Panc1 (cell line): ENCODE measurements around the gene AGBL1. TPM values are rescaled to one million over a fixed set of nuclear protein-coding genes. Genes with fewer than 3 reads are reported as not detected.

Experiments used
- ATAC-seq: fragments of 200-7000 bp; cut with Tn5 transposase; 2 replicates; pipeline ENCODE4 v1.9.1; 2020; ENCODE audit warnings: mild to moderate bottlenecking, moderate library complexity
- BruUV-seq: library from RNA; stranded (reverse); fragments of 400-500 nt; replicated peaks from 2 replicates; lab custom pipeline; 2021; lab: Mats Ljungman, UMichigan
- CTCF ChIA-PET: fragments of 300-600 bp; sonication (Branson Sonifier 250); formaldehyde crosslinking; loops from one replicate; lab custom pipeline; 2022; ENCODE audit warnings: antibody characterized with exemption; lab: Charles Lee
- POLR2A ChIA-PET: fragments of 300-600 bp; sonication (Branson Sonifier 250); formaldehyde crosslinking; loops from one replicate; lab custom pipeline; 2022; ENCODE audit warnings: antibody characterized with exemption; lab: Charles Lee
- DNase-seq: peaks from one replicate; pipeline ENCODE4 v3.0.0-alpha.2; 2010; ENCODE audit warnings: low read depth, low spot score
- H3K27ac ChIP-seq: 2 replicates; pipeline ENCODE4 v1.5.1; 2011; ENCODE audit warnings: mild to moderate bottlenecking, low read length, inconsistent platforms
- H3K27me3 ChIP-seq: fragments of 200-500 bp; sonication (Bioruptor generic); 2 replicates; pipeline ENCODE4 v1.6.0; 2014; ENCODE audit warnings: low read length, inconsistent platforms; ENCODE audit not compliant: control insufficient read depth, insufficient read depth
- H3K36me3 ChIP-seq: fragments of 200-500 bp; sonication (Bioruptor generic); 2 replicates; pipeline ENCODE4 v1.5.1; 2014; ENCODE audit warnings: inconsistent platforms, mild to moderate bottlenecking, low read length, moderate library complexity; ENCODE audit not compliant: control insufficient read depth, insufficient read depth
- H3K4me1 ChIP-seq: 2 replicates; pipeline ENCODE4 v1.5.1; 2011; ENCODE audit warnings: inconsistent platforms, mild to moderate bottlenecking, low read length, moderate library complexity; ENCODE audit not compliant: control insufficient read depth, insufficient read depth
- H3K4me3 ChIP-seq, 2 experiments: 2 replicates each; pipeline ENCODE4 v1.5.1; 2011 to 2012; ENCODE audit warnings: low read depth in 2 of 2, low read length in 2 of 2, mild to moderate bottlenecking in 2 of 2, inconsistent platforms in 1 of 2, moderate library complexity in 1 of 2
- H3K9me3 ChIP-seq: fragments of 200-500 bp; sonication (Bioruptor generic); 2 replicates; pipeline ENCODE4 v1.5.1; 2014; ENCODE audit warnings: low read depth, mild to moderate bottlenecking, inconsistent platforms, low read length, moderate library complexity; ENCODE audit not compliant: control insufficient read depth, insufficient read depth
- POLR2AphosphoS5 ChIP-seq: IDR thresholded peaks from 2 replicates; pipeline ENCODE4 v1.6.1; 2012; ENCODE audit warnings: mild to moderate bottlenecking, low read depth, low read length, moderate library complexity
- REST ChIP-seq, 2 experiments: IDR thresholded peaks; 2 replicates each; pipeline ENCODE4 v1.6.1; 2011 to 2012; ENCODE audit warnings: low read depth in 2 of 2, control low read depth in 1 of 2, low read length in 1 of 2, mild to moderate bottlenecking in 1 of 2, moderate library complexity in 1 of 2; ENCODE audit not compliant: insufficient read depth in 1 of 2
- SIN3A ChIP-seq: IDR thresholded peaks from 2 replicates; pipeline ENCODE4 v1.6.1; 2012; ENCODE audit warnings: low read depth, mild to moderate bottlenecking, low read length, moderate library complexity, borderline replicate concordance; ENCODE audit not compliant: insufficient read depth
- TCF7L2 ChIP-seq: IDR thresholded peaks from 2 replicates; pipeline ENCODE4 v1.6.1; 2011; ENCODE audit warnings: mild to moderate bottlenecking, low read depth, low read length, inconsistent platforms
- in situ Hi-C: cut with HindIII; loops from 2 replicates; pipeline ENCODE4 v1.10.0; 2016; ENCODE audit warnings: low sequenced_read_pairs, low pct_unique_long_range_greater_than_20kb
- intact Hi-C: fragments of 100-400 bp; cut with micrococcal nuclease; formaldehyde crosslinking; loops from one replicate; pipeline ENCODE4 v1.10.0; 2022; ENCODE audit not compliant: unreplicated experiment
- total RNA-seq: library from RNA; stranded (reverse); gene quantifications from one replicate; pipeline ENCODE4 v1.2.1, GENCODE V29; 2021; ENCODE audit not compliant: unreplicated experiment
- TF ChIP-seq, protein P1 (sequence below): fragments of 450-650 bp; IDR thresholded peaks from 2 replicates; pipeline ENCODE4 v1.5.1; 2017; ENCODE audit warnings: mild to moderate bottlenecking

The AGBL1 gene
- total RNA-seq, 1 experiment from 2014 or later = not detected

DNA sequence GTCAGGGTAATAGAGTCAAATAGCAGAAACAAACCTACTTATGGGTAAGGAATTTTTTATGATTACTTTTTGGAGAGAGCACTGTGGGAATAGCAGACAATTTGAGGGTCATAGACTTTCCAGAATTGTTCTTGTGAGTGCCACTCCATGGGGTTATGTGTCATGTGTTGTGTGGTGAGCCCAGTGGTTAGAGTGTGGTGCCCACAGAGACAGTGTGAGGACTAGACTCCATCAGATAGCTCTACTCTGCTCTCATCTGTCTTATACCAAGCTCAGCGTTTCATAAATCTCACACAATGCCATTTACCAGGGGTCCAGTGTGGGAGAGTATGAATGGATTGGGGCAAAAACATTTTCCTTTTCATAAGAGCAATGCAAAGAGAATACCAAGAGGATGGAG, 188.9 kb downstream of the AGBL1 start:
- Histone ChIP-seq H3K4me3 (no peak overlapping the region), H3K4me1 (no peaks in the 10 kb centered on the region), H3K36me3 (no peaks in the 10 kb centered on the region), H3K9me3 (no peaks in the 10 kb centered on the region), H3K27me3 (no peaks in the 10 kb centered on the region), H3K27ac (no peak overlapping the region)
- no TSS peak for BruUV-seq
- in situ Hi-C loops (no loop called here), intact Hi-C loops (no loop called here)
- DNase-seq (no peak), ATAC-seq (no peak)
- POLR2A ChIA-PET = no interaction called here
- CTCF ChIA-PET = no interaction called here
- TF ChIP-seq POLR2AphosphoS5 (no peak), REST (IDR thresholded peaks at IDR 0.05; ENCODE audit: insufficient read depth in 1 of 2, low read depth in 2 of 2, low read length in 1 of 2) (no peak), SIN3A (no peak), TCF7L2 (no peak)
- TF ChIP-seq, protein P1, sequence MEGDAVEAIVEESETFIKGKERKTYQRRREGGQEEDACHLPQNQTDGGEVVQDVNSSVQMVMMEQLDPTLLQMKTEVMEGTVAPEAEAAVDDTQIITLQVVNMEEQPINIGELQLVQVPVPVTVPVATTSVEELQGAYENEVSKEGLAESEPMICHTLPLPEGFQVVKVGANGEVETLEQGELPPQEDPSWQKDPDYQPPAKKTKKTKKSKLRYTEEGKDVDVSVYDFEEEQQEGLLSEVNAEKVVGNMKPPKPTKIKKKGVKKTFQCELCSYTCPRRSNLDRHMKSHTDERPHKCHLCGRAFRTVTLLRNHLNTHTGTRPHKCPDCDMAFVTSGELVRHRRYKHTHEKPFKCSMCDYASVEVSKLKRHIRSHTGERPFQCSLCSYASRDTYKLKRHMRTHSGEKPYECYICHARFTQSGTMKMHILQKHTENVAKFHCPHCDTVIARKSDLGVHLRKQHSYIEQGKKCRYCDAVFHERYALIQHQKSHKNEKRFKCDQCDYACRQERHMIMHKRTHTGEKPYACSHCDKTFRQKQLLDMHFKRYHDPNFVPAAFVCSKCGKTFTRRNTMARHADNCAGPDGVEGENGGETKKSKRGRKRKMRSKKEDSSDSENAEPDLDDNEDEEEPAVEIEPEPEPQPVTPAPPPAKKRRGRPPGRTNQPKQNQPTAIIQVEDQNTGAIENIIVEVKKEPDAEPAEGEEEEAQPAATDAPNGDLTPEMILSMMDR = no peak

DNA sequence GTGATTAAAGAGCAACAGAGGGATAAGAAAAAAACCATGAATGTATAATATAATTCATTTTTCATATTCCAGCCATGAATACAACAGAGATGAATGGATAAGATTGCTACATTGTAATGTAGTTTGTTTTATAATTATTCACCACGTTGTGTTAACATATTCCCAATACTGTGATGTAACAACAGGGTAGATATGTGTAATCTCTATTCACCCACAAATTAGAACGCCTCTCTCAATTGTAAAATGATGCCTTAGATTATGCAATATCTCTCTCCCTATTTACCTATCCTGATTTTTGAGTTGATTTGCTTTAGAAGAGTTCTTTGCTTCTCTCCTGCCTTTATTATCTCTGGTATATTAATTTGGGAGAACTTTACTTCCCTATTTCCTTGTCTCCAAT, 193.6 kb downstream of the AGBL1 start:
- POLR2A ChIA-PET = no interaction called here
- BruUV-seq = no TSS peak
- intact Hi-C loops (no loop called here), in situ Hi-C loops (no loop called here)
- no peaks in the 10 kb centered on the region for H3K4me1 ChIP-seq
- no peak overlapping the region for H3K27ac ChIP-seq
- DNase-seq (no peak), ATAC-seq (no peak)
- no peaks in the 10 kb centered on the region for H3K36me3 ChIP-seq
- no peaks in the 10 kb centered on the region for H3K27me3 ChIP-seq
- CTCF ChIA-PET = no interaction called here
- H3K9me3 ChIP-seq = no peaks in the 10 kb centered on the region
- TF ChIP-seq SIN3A = no peak
- TF ChIP-seq TCF7L2 = no peak
- TF ChIP-seq, protein P1 = no peak
- TF ChIP-seq POLR2AphosphoS5 = no peak
- TF ChIP-seq REST (IDR thresholded peaks at IDR 0.05; ENCODE audit: insufficient read depth in 1 of 2, low read depth in 2 of 2, low read length in 1 of 2) = no peak
- H3K4me3 ChIP-seq = no peak overlapping the region
